HEK293T (cell line): Measurements from ENCODE around the gene SIGLEC11.
"Not testable (repeated sequence)": the region's sequence is repeated elsewhere in the genome, so short reads cannot be mapped to it uniquely, and the experiment has no call there.

Experiments
- CTCF ChIA-PET: fragments of 350-600 bp; formaldehyde crosslinking; extraction: SDS; loops from one replicate; lab custom pipeline; 2021; ENCODE audit warnings: antibody characterized with exemption, inconsistent platforms; lab: Yijun Ruan, JAX
- POLR2A ChIA-PET: fragments of 350-600 bp; formaldehyde crosslinking; extraction: SDS; loops from one replicate; lab custom pipeline; 2020; ENCODE audit warnings: antibody characterized with exemption, inconsistent platforms; lab: Yijun Ruan, JAX
- DNase-seq: peaks from one replicate; pipeline ENCODE4 v3.0.0; 2012; ENCODE audit warnings: mixed read lengths; ENCODE audit errors: extremely low spot score
- ARNT ChIP-seq: fragments of 450-650 bp; IDR thresholded peaks from 2 replicates; pipeline ENCODE4 v1.6.1; 2017; ENCODE audit warnings: mild to moderate bottlenecking
- BHLHE40 ChIP-seq: fragments of 450-650 bp; IDR thresholded peaks from 2 replicates; pipeline ENCODE4 v1.6.1; 2016; ENCODE audit warnings: mild to moderate bottlenecking, moderate library complexity, borderline replicate concordance
- CTBP1 ChIP-seq: fragments of 450-650 bp; IDR thresholded peaks from 2 replicates; pipeline ENCODE4 v1.6.1; 2016; ENCODE audit warnings: borderline replicate concordance
- ELF4 ChIP-seq: fragments of 450-650 bp; IDR thresholded peaks from 2 replicates; pipeline ENCODE4 v1.6.1; 2017; ENCODE audit warnings: antibody characterized with exemption
- FOXA1 ChIP-seq: fragments of 450-650 bp; IDR thresholded peaks from 2 replicates; pipeline ENCODE4 v1.6.1; 2016; ENCODE audit warnings: mild to moderate bottlenecking
- FOXK2 ChIP-seq: fragments of 450-650 bp; IDR thresholded peaks from 2 replicates; pipeline ENCODE4 v1.6.1; 2016; ENCODE audit warnings: mild to moderate bottlenecking
- FOXM1 ChIP-seq: fragments of 450-650 bp; IDR thresholded peaks from 2 replicates; pipeline ENCODE4 v1.6.1; 2017; ENCODE audit warnings: mild to moderate bottlenecking, borderline replicate concordance
- HDGF ChIP-seq: fragments of 450-650 bp; IDR thresholded peaks from 2 replicates; pipeline ENCODE4 v1.6.1; 2017; ENCODE audit warnings: antibody characterized with exemption, borderline replicate concordance
- L3MBTL2 ChIP-seq: fragments of 450-650 bp; conservative IDR thresholded peaks from 2 replicates; pipeline ENCODE4 v1.6.1; 2016; ENCODE audit warnings: mild to moderate bottlenecking
- LEF1 ChIP-seq: fragments of 450-650 bp; IDR thresholded peaks from 2 replicates; pipeline ENCODE4 v1.6.1; 2017; ENCODE audit warnings: mild to moderate bottlenecking, borderline replicate concordance
- NFRKB ChIP-seq: fragments of 450-650 bp; IDR thresholded peaks from 2 replicates; pipeline ENCODE4 v1.6.1; 2016; ENCODE audit warnings: mild to moderate bottlenecking, moderate library complexity
- PKNOX1 ChIP-seq: fragments of 450-650 bp; IDR thresholded peaks from 2 replicates; pipeline ENCODE4 v1.6.1; 2016
- SP1 ChIP-seq: fragments of 450-650 bp; IDR thresholded peaks from 2 replicates; pipeline ENCODE4 v1.6.1; 2017
- SUZ12 ChIP-seq: fragments of 450-650 bp; IDR thresholded peaks from 2 replicates; pipeline ENCODE4 v1.6.1; 2016; ENCODE audit warnings: mild to moderate bottlenecking
- TARDBP ChIP-seq: fragments of 450-650 bp; IDR thresholded peaks from 2 replicates; pipeline ENCODE4 v1.6.1; 2016
- ZNF384 ChIP-seq: fragments of 450-650 bp; IDR thresholded peaks from 2 replicates; pipeline ENCODE4 v1.6.1; 2016

The SIGLEC11 gene

GRCh38 chr19:49946415-49946814 is 14.6 kb downstream of the SIGLEC11 start:
- TF ChIP-seq PKNOX1, result peak; percentile 69
- no peak for TF ChIP-seq ELF4
- TF ChIP-seq HDGF, result no peak
- TF ChIP-seq FOXM1, result no peak
- no peak for TF ChIP-seq L3MBTL2
- no peak for TF ChIP-seq LEF1
- no peak for TF ChIP-seq NFRKB
- TF ChIP-seq TARDBP, result no peak
- CTCF ChIA-PET, result no interaction called here
- no peak for DNase-seq
- POLR2A ChIA-PET, result no interaction called here

- CTCF ChIA-PET, DNase-seq, POLR2A ChIA-PET: not testable (repeated sequence)
These were observed 16.4 kb downstream of the SIGLEC11 start for GRCh38 chr19:49944567-49944966.

- ChIA-PET CTCF (no interaction called here), POLR2A (no interaction called here)
- DNase-seq, result no peak
- TF ChIP-seq ELF4 (no peak), HDGF (no peak), FOXA1 (no peak), ZNF384 (no peak), BHLHE40 (no peak), PKNOX1 (no peak), L3MBTL2 (no peak), CTBP1 (no peak), SP1 (no peak), SUZ12 (no peak), LEF1 (no peak), NFRKB (no peak)
These were observed 20.5 kb downstream of the SIGLEC11 start for GRCh38 chr19:49940482-49940791.

GRCh38 chr19:49939721-49940481 is 21.1 kb downstream of the SIGLEC11 start:
- CTCF ChIA-PET, result interaction anchor here (0.6 kb wide), 1 partner anchor 668 kb away, joined by 3 read pairs; no protein-coding TSS in a partner anchor
- POLR2A ChIA-PET, result no interaction called here
- no peak for TF ChIP-seq L3MBTL2

GRCh38 chr19:49938662-49939061 is 22.3 kb downstream of the SIGLEC11 start:
- DNase-seq, result no peak
- POLR2A ChIA-PET, result no interaction called here
- CTCF ChIA-PET, result interaction anchor here (0.6 kb wide), 1 partner anchor 322 kb away, joined by 8 read pairs; no protein-coding TSS in a partner anchor
- TF ChIP-seq ZNF384 (no peak), HDGF (no peak), FOXK2 (no peak), L3MBTL2 (no peak), ELF4 (no peak), FOXA1 (no peak), CTBP1 (no peak), LEF1 (no peak), BHLHE40 (no peak), ARNT (no peak), SUZ12 (no peak), TARDBP (no peak)

More at GRCh38 chr19:49939721-49940481, 21.1 kb downstream of the SIGLEC11 start:
- no peak for DNase-seq

GRCh38 chr19:49937750-49938381 is 23.1 kb downstream of the SIGLEC11 start:
- TF ChIP-seq FOXA1 (no peak), ZNF384 (no peak), L3MBTL2 (0 out of 2 replicates have a peak, but pooled peaks have one; percentile 12), SUZ12 (no peak), FOXK2 (no peak)
- ChIA-PET CTCF (interaction anchor here (0.6 to 1.6 kb wide), 5 partner anchors 12 to 322 kb away, joined by 3 to 8 read pairs (median 4); no protein-coding TSS in a partner anchor), POLR2A (no interaction called here)
- DNase-seq, result peak; percentile 84

GRCh38 chr19:49936549-49936948 is 24.4 kb downstream of the SIGLEC11 start:
- POLR2A ChIA-PET, result no interaction called here

More at GRCh38 chr19:49936549-49936948, 24.4 kb downstream of the SIGLEC11 start:
- CTCF ChIA-PET, result no interaction called here
- TF ChIP-seq PKNOX1, result no peak
- no peak for DNase-seq
